Measurements from ENCODE around the gene TRPV2. TPM values are rescaled to one million over a fixed set of nuclear protein-coding genes. Genes with fewer than 3 reads are reported as not detected.
"Not testable (repeated sequence)": the region's sequence is repeated elsewhere in the genome, so short reads cannot be mapped to it uniquely, and the experiment has no call there.

TRPV2 gene
- total RNA-seq, 1 donor from 2014 or later, result 31.0 TPM

GRCh38 chr17:16438173-16438556 is 22.8 kb downstream of the TRPV2 start:
- DNase-seq (ENCODE audit: low spot score), result no peak

- DNase-seq (ENCODE audit: low spot score), result peak; percentile 97
Measured at GRCh38 chr17:16438557-16439302, 23.4 kb downstream of the TRPV2 start.

- DNase-seq (ENCODE audit: low spot score), result no peak
Measured at GRCh38 chr17:16439303-16439791, 24.0 kb downstream of the TRPV2 start.

DNA sequence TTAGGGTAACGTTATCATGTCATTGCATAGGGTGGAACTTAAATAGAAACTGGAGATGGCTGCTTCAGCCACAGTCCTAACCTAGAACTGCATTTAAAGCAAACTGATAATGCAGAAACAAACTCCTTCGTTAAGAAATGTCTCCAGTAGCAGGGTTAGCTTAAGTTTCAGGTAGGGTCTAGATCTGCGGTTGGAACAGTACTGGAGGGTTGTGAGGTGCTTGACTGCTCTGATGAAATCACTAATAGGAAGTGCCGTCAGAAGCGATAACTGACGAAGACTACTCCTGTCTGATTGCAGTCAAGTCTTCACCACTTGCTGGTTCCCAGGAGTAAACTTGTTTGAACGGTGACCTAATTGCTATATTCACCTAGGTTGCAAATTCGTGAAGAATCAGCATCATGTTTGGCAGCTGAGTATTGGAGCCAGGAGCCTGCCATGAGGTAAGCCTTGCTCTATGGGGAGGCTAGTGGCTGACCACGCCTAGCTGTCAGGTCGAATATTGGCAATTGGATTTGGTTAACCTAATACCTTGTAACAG is 24.5 kb downstream of the TRPV2 start:
- DNase-seq (ENCODE audit: low spot score), result no peak

GRCh38 chr17:16440354-16440753 is 25.0 kb downstream of the TRPV2 start:
- not testable (repeated sequence) for DNase-seq (ENCODE audit: low spot score)

DNA sequence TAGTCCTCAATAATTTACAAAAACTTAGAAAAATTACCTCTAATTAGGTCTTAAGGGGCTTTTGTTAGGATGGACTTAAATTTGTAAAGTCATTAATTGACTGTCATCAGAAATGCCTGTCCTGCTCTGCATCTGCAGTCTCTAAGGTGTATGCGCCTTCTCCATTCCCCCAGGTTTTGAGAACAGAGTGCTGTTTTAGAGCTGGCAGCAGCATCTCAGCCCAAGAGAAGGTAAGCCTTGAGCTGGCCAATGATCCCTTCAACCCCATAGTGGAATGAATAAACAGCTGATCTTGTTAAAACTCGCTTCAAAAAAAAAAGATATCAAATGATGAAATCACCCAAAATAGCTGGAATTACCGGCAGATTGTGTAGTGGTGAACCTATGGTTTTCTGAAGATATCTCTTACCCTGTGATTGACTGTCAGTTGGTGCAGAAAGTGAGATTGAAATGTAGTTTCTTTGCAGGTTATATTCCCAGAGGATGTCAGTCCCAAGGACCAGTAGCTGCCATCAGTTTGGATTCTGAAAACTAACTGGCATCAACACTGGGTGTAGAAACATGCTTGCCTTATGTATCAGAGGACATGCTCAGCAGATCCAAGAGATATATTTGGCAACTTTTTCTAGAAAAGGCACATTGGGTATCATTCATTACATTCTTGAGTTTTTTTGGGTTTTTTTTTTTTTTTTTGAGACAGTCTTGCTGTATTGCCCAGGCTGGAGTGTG is 25.7 kb downstream of the TRPV2 start:
- DNase-seq (ENCODE audit: low spot score), result no peak

- DNase-seq (ENCODE audit: low spot score), result no peak
Measured at GRCh38 chr17:16442141-16442540, 26.8 kb downstream of the TRPV2 start.

GRCh38 chr17:16442594-16443510 is 27.5 kb downstream of the TRPV2 start:
- DNase-seq (ENCODE audit: low spot score), result no peak

GRCh38 chr17:16443511-16444257 is 28.3 kb downstream of the TRPV2 start:
- DNase-seq (ENCODE audit: low spot score), result no peak

- no peak for DNase-seq (ENCODE audit: low spot score)
Measured at GRCh38 chr17:16444258-16444886, 29.0 kb downstream of the TRPV2 start.

GRCh38 chr17:16446338-16446983 is 31.1 kb downstream of the TRPV2 start:
- no peak for DNase-seq (ENCODE audit: low spot score)

GRCh38 chr17:16447676-16448075 is 32.3 kb downstream of the TRPV2 start:
- no peak for DNase-seq (ENCODE audit: low spot score)

DNA sequence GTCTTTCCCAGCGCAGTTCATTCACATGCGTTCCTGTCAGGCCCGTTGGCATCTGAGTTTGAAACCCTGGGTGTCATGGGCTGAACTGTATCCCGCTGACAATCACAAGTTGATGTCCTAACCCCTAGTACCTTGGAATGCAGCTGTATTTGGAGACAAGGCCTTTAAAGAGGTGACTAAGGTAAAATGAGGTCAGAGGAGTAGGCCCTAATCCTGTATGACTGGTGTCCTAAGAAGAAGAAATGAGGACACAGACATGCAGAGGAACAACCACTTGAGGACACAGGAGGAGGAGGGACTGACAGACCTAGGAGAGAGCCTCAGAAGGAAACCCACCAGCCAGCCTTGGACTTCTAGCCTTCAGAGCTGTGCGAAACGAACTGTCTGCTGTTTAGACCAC is 33.1 kb downstream of the TRPV2 start:
- DNase-seq (ENCODE audit: low spot score), result no peak

GRCh38 chr17:16449121-16449570 is 33.8 kb downstream of the TRPV2 start:
- DNase-seq (ENCODE audit: low spot score), result no peak

DNA sequence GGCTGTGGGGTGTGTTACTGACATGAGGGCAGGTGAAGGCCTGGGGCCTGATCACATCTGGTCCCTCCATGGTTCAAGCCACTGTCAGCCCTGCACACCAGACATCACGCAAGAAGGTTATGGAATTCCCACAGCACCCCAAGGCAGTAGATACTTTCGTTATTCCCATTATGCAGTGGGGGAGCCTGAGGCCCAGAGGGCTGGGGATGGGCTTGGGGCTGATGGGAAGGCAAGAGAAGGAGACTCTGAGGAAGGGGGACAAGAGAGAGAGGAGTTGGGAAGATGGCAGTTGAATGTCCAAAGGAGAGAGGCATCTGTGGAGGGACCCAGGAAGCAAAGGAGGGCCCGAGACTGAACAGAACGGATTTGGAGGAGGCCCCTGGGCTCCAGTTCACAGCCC is 34.7 kb downstream of the TRPV2 start:
- DNase-seq (ENCODE audit: low spot score), result no peak

DNA sequence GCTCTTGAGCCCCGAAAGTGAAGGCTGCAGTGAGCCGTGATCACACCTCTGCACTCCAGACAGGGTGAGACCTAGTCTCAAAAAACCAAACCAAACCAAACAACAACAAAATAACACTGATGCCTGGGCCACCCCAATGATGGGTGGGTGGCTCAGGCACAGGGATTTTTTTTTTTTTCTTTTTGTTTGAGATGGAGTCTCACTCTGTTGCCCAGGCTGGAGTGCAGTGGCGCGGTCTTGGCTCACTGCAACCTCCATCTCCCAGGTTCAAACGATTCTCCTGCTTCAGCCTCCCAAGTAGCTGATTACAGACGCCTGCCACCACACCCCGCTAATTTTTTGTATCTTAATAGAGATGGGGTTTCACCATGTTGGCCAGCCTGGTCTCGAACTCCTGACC is 36.9 kb downstream of the TRPV2 start:
- DNase-seq (ENCODE audit: low spot score), result not testable (repeated sequence)

DNA sequence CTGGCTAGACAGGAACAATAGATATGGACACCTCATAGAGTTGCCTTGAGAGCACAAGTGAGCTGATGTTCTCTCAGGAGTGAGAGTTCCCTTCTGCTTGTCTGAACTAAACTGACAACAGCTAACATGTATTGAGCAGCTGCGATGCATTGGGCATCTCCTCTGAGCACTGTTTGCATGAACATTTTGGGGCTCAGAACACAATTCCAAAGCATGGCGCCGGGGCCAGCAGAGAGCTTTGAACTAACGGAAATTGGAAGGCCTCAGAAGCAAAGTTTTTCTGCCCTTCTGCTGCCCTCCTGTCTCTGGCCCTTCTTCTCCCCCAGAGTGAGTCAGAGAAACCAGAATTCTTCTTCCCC is 38.1 kb downstream of the TRPV2 start:
- no peak for DNase-seq (ENCODE audit: low spot score)

- no peak for DNase-seq (ENCODE audit: low spot score)
Measured at GRCh38 chr17:16455997-16456741, 40.8 kb downstream of the TRPV2 start.

DNA sequence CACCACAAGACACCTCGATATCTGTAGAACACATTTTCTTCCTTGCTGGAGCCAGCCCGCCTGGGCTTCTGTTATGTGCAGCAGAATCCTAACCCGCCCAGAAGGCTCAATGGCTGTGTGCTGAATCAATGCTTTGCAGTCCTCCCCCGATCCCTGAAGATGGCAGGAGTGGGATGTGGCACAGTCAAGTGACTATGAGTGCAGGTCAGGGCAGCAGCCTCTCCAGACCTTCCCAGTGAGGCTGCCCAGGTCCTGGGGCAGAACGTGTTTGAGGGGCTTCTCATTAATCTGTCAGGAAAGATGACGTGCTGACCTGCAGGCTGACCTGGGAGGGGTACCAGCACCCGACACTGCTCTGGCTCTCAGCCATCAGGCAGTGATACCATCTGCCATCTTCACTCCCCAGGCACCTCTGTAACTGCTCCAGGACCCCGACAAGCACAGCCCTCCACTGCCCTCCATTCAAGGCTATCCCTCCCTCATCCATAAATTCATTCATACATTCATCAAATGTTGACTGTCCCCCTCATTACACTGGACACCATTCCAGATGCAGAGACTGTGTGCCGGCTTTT is 41.5 kb downstream of the TRPV2 start:
- no peak for DNase-seq (ENCODE audit: low spot score)

Data from mucosa of gallbladder (tissue), 1 donor.